Immature natural killer cell (primary cell): ENCODE measurements around the gene TTC39C. TPM values are rescaled to one million over a fixed set of nuclear protein-coding genes. Genes with fewer than 3 reads are reported as not detected.

ENCODE experiments used
- DNase-seq, 3 donors: peaks; one replicate each; pipeline ENCODE4 v3.0.0; 2022; ENCODE audit warnings: mixed read lengths in 1 of 3
- H3K27ac Mint-ChIP-seq, 6 donors: one replicate each; pipeline ENCODE4 v1.8.0; 2020; ENCODE audit warnings: mixed read lengths in 6 of 6, mild to moderate bottlenecking in 5 of 6, inconsistent platforms in 4 of 6, moderate library complexity in 3 of 6
- H3K27me3 Mint-ChIP-seq, 3 donors: one replicate each; pipeline ENCODE4 v1.8.0; 2020 to 2021; ENCODE audit warnings: low read depth in 3 of 3, mild to moderate bottlenecking in 3 of 3, mixed read lengths in 3 of 3, moderate library complexity in 3 of 3, inconsistent platforms in 1 of 3
- H3K36me3 Mint-ChIP-seq, 3 donors: one replicate each; pipeline ENCODE4 v1.8.0; 2020; ENCODE audit warnings: mixed read lengths in 3 of 3, inconsistent platforms in 2 of 3, mild to moderate bottlenecking in 2 of 3
- H3K4me1 Mint-ChIP-seq, 2 donors: one replicate each; pipeline ENCODE4 v1.8.0; 2020; ENCODE audit warnings: inconsistent platforms in 2 of 2, mild to moderate bottlenecking in 2 of 2, mixed read lengths in 2 of 2, moderate library complexity in 1 of 2
- H3K4me3 Mint-ChIP-seq, 5 donors: one replicate each; pipeline ENCODE4 v1.8.0; 2020; ENCODE audit warnings: mild to moderate bottlenecking in 5 of 5, mixed read lengths in 5 of 5, inconsistent platforms in 3 of 5, moderate library complexity in 3 of 5
- H3K9me3 Mint-ChIP-seq, 6 donors: one replicate each; pipeline ENCODE4 v1.8.0; 2020; ENCODE audit warnings: mild to moderate bottlenecking in 6 of 6, mixed read lengths in 6 of 6, inconsistent platforms in 4 of 6, moderate library complexity in 3 of 6
- polyA plus RNA-seq, 3 donors: library from polyadenylated mRNA; unstranded; fragments of 300-500 nt; fragmentation: Illumina TruSeq; gene quantifications; one replicate each; pipeline ENCODE4 v1.2.3, GENCODE V29; 2021

Gene TTC39C
- polyA plus RNA-seq, 3 donors from 2014 or later = 18.3 to 26.7 (median 25.0) TPM

DNA sequence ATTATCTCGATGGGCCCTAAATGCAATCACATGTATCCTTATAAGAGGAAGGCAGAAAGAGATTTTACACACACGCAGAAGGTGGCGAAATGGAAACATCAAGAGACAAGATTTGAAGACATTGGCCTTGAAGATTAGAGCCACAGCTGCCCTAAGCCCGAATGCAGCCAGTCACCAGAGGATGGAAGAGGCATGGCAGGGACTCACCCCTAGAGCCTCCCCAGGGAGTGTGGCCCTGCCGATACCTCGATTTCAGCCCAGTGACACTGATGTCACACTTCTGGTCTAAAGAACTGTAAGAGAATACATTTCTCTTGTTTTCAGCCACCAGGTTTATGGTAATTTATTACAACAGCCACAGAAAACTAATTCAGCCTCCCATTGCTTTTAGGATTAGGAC, 17.4 kb downstream of the TTC39C start:
- Mint-ChIP-seq H3K36me3 (peaks cover 0 to 3% (median 3%) of the 10 kb centered on the region in 3 donors), H3K9me3 (no peaks in the 10 kb centered on the region), H3K4me1 (peaks cover 57 to 83% of the 10 kb centered on the region in 2 donors), H3K4me3 (no peak overlapping the region), H3K27me3 (peaks cover 0 to 1% (median 0%) of the 10 kb centered on the region in 3 donors), H3K27ac (peak overlapping the region in 4 of 6 donors; percentile 0 to 52 (median 34))
- DNase-seq = no peak

DNA sequence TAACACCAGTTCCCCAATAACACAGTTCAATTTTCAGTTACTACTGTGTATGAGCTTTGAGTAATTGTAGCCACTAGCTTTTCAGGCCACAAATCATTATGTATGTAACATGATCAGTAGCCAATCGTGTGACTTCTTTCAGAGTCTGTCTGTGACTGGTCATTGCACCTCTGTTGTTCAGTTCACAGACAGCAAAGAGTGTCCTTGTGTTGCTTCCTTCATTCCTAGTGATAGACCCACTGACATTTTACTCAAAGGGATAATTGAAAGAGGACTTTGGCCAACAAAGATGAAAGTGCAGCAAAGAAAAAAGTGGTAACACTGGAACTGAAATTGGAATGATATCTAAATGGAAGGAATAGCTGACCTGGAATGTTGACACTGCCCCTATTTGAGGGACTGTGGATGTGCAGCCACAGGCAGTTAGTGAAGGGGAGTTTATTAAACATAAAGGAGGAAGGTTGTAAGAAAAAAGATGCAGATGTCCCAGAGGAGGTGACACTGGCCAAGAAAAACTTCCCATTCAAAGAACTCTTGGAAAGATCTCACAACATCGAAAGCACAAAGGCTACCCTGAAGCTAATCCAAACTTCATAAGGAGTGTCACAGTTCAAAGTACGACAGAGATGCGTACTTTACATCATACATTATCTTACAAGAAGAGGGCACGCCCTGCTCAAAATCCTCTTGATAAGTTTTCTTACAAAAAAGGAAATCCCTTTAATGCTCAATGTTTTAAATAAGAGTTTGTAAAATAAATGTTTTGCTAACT, 19.3 kb downstream of the TTC39C start:
- peaks cover 57 to 84% of the 10 kb centered on the region in 2 donors for H3K4me1 Mint-ChIP-seq
- H3K9me3 Mint-ChIP-seq = no peaks in the 10 kb centered on the region
- no peaks in the 10 kb centered on the region for H3K27me3 Mint-ChIP-seq
- H3K4me3 Mint-ChIP-seq = no peak overlapping the region
- peaks cover 0 to 3% (median 3%) of the 10 kb centered on the region in 3 donors for H3K36me3 Mint-ChIP-seq
- no peak for DNase-seq
- peak overlapping the region in 3 of 6 donors; percentile 24 to 73 (median 58) for H3K27ac Mint-ChIP-seq

DNA sequence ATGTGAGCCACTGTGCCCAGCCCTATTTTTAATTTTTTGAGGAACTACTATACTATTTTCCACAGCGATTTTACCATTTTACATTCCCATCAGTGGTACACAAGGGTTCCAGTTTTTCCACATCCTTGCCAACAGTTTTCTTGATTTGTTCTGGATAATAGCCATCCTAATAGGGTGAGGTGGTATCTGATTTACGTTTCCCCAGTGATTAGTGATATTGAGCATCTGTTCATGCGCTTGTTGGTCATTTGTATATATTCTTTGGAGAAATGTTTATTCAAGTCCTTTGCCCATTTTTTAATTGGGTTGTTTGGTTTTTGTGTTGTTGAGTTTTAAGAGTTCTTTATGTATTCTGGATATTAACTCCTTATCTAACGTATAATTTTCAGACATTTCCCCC, 20.8 kb downstream of the TTC39C start:
- peaks cover 0 to 3% (median 3%) of the 10 kb centered on the region in 3 donors for H3K36me3 Mint-ChIP-seq
- peak overlapping the region in 1 of 6 donors; percentile 2 for H3K27ac Mint-ChIP-seq

DNA sequence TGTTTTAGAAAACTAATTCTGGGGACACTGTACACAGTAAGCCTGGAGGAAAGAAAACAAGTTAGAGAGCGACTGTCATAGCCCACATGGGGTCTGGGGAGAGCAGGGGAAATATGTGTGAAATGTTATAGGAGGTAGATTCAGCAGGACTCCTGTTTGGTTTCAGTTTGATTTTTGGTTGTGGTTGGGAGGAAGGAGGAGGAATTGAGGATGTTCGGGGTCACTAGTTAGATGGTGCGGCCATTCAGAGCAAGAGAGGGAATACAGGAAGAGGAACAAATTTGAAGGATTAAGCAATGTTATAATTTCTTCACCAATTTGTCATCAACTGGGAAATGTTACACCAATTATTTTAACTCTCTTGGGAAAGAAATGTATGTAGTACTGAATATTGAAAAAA, 25.1 kb downstream of the TTC39C start:
- H3K27ac Mint-ChIP-seq = peak overlapping the region in 5 of 6 donors; percentile 5 to 71 (median 23)
- peak overlapping the region in 4 of 5 donors; percentile 1 to 29 (median 22) for H3K4me3 Mint-ChIP-seq
- H3K36me3 Mint-ChIP-seq = peaks cover 0 to 4% (median under 1%) of the 10 kb centered on the region in 3 donors
- H3K9me3 Mint-ChIP-seq = no peaks in the 10 kb centered on the region
- peaks cover 69 to 96% of the 10 kb centered on the region in 2 donors for H3K4me1 Mint-ChIP-seq
- peaks cover 0 to 3% (median 2%) of the 10 kb centered on the region in 3 donors for H3K27me3 Mint-ChIP-seq
- no peak for DNase-seq

More for the DNA sequence above, 20.8 kb downstream of the TTC39C start:
- Mint-ChIP-seq H3K4me3 (no peak overlapping the region), H3K9me3 (no peaks in the 10 kb centered on the region), H3K4me1 (peaks cover 60 to 87% of the 10 kb centered on the region in 2 donors), H3K27me3 (no peaks in the 10 kb centered on the region)
- no peak for DNase-seq

DNA sequence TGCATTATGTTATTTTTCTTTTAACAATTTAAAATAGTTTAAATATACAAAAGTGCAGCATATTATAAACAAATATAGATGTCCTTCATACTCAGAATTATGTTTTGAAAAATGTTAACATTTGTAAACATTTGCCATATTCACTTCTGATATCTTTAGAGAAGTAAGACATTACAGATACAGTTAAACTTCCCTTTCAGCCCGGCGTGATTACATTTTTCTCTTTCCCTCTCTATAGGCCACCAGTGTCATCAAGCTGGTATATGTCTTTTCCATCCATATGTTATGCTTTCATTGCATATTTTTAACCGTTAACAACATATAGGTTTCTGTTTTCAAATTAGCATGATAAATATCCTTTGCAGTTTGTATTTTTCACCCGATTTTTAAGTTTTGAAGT, 27.1 kb downstream of the TTC39C start:
- H3K4me3 Mint-ChIP-seq = no peak overlapping the region

DNA sequence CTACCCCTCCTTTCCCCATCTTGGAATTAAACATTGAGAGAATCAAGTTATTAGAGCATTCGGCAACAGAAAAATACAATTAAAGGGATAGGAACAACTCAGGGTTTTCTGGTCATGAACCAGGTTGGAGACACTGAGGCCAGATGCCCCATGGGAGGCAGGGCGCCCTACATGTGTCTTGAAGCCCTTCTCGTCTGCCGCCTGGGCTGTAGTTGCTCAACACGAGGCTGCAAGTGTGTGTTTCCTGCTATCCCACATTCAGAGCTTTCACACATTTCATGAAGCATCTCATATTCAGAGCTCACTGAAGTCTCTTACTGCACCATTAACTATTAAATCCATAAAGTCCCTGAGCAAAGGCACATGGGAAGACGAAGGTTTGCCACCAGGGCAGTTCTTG, 28.8 kb downstream of the TTC39C start:
- Mint-ChIP-seq H3K4me3 (peak overlapping the region in 1 of 5 donors; percentile 20), H3K36me3 (peaks cover 0 to 4% (median 0%) of the 10 kb centered on the region in 3 donors)

More for the DNA sequence above, 27.1 kb downstream of the TTC39C start:
- Mint-ChIP-seq H3K4me1 (peaks cover 62 to 79% of the 10 kb centered on the region in 2 donors), H3K9me3 (no peaks in the 10 kb centered on the region), H3K27me3 (peaks cover 0 to 3% (median 2%) of the 10 kb centered on the region in 3 donors), H3K36me3 (peaks cover 0 to 4% (median 0%) of the 10 kb centered on the region in 3 donors), H3K27ac (no peak overlapping the region)
- DNase-seq = no peak

DNA sequence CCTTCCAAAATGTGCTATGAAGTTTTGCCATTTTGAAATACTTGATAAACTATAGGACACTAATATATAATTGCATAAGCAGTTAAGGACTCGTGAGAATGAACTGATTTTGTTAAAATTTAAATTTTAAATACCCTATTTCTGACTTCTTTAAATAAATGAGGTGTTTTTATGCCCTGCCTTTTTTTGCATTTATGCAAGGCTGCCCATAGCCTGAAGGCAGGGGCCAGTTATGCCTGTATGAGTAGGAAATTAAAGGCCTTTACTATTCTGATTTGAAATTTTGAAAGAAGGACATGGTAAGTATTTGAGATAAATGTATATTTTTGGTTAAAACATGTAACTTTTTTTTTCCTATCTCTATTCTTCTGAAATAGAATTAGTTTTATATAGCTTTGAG, 33.7 kb downstream of the TTC39C start:
- DNase-seq = no peak
- Mint-ChIP-seq H3K36me3 (peaks cover 0 to 4% (median 0%) of the 10 kb centered on the region in 3 donors), H3K4me3 (no peak overlapping the region), H3K27me3 (peaks cover 0 to 3% (median 3%) of the 10 kb centered on the region in 3 donors), H3K4me1 (peaks cover 51 to 71% of the 10 kb centered on the region in 2 donors), H3K27ac (no peak overlapping the region), H3K9me3 (no peaks in the 10 kb centered on the region)

More for the DNA sequence above, 28.8 kb downstream of the TTC39C start:
- DNase-seq = no peak
- peak overlapping the region in 4 of 6 donors; percentile 14 to 78 (median 31) for H3K27ac Mint-ChIP-seq
- H3K9me3 Mint-ChIP-seq = no peaks in the 10 kb centered on the region
- peaks cover 0 to 3% (median 2%) of the 10 kb centered on the region in 3 donors for H3K27me3 Mint-ChIP-seq
- H3K4me1 Mint-ChIP-seq = peaks cover 54 to 75% of the 10 kb centered on the region in 2 donors

DNA sequence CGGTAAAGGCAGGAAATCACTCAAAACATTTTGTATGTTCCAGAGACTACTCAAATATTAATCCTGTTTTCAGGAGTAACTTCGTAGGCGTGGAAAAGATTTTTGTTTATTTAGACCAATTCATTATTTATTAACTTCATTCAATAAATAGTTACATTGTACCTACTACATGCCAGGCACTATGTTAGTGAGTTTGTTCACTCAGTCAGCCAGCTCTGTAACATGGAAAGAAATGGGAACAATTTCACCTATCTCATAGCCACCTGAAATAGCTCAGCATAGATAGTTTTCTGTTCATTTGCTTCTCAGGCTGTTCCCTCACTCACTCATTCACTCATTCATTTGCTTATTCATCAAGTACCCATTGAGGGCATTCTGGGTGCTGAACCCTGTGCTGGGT, 34.6 kb downstream of the TTC39C start:
- H3K4me3 Mint-ChIP-seq = no peak overlapping the region
- peaks cover 51 to 71% of the 10 kb centered on the region in 2 donors for H3K4me1 Mint-ChIP-seq
- H3K36me3 Mint-ChIP-seq = peaks cover 0 to 4% (median 0%) of the 10 kb centered on the region in 3 donors
- no peak overlapping the region for H3K27ac Mint-ChIP-seq
- DNase-seq = no peak
- peaks cover 0 to 3% (median 2%) of the 10 kb centered on the region in 3 donors for H3K27me3 Mint-ChIP-seq
- H3K9me3 Mint-ChIP-seq = no peaks in the 10 kb centered on the region

DNA sequence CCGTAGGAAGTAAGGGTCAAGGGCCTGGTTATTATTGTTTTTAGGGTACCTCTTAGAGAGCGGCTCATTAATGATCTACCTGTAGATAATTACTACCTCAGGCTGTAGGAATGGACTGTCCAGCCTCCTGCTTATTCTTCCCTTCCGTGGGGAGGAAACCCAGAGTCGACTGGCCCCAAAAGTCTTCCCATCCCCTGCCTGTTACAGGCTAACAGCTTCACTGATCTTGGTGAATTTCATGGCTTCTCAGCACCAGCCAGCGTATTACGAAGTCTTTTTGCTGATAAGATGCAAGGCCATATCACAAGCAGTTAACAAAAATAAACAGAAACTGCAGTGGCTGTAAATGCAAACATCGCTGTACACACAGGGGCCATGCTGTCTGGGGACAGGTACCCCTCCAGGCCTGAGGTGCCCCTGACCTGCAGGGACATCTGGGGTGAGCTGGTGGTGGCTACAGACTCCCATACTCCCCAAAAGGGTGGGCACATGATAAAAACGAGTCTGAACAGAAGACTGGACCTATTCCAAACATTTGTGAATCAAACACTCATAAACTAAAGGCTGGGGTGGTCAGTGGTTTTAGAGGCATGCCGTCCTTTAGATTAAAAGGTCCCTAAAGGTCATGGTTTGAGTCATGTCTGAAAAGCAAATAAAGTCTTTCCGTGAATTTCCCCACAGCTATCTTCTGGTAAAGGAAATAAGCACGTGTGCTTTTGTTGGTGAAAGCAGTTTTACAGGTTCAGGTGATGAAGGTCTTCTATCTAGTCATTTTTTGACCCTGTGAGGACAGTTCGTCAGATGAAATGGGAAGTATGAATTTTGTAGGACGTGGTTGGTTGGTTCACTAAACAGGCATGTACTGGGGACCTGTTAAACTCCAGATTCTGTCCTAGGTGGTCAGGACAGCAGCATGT, 36.7 kb downstream of the TTC39C start:
- no peak for DNase-seq

DNA sequence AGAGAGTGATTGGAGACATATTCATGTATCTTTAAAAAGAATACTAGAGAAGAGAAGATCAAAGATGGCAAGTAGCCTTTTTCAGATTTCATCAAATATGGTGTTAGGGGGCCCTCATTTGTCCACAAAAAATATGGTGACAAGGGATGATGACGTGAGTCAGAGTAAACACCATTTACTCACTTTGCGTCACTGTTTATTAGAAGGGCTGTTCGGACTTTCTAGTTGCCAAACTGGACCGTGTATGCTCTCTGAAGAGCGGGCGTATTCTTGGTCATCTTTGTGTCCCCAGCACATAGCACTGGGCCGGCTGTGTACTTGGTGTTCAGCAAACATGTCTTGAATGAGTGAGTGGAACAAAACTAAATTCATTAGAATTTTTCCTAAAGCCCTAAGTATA, 37.5 kb downstream of the TTC39C start:
- no peak for DNase-seq
- Mint-ChIP-seq H3K27me3 (peaks cover 0 to 2% (median 0%) of the 10 kb centered on the region in 3 donors), H3K27ac (peak overlapping the region in 3 of 6 donors; percentile 22 to 62 (median 51)), H3K4me1 (peaks cover 73 to 93% of the 10 kb centered on the region in 2 donors), H3K36me3 (no peaks in the 10 kb centered on the region), H3K9me3 (no peaks in the 10 kb centered on the region), H3K4me3 (no peak overlapping the region)

More for the DNA sequence above, 36.7 kb downstream of the TTC39C start:
- Mint-ChIP-seq H3K9me3 (no peaks in the 10 kb centered on the region), H3K4me1 (peaks cover 66 to 86% of the 10 kb centered on the region in 2 donors), H3K36me3 (no peaks in the 10 kb centered on the region), H3K27ac (peak overlapping the region in 3 of 6 donors; percentile 22 to 62 (median 53)), H3K4me3 (no peak overlapping the region), H3K27me3 (peaks cover 0 to 2% (median 0%) of the 10 kb centered on the region in 3 donors)

DNA sequence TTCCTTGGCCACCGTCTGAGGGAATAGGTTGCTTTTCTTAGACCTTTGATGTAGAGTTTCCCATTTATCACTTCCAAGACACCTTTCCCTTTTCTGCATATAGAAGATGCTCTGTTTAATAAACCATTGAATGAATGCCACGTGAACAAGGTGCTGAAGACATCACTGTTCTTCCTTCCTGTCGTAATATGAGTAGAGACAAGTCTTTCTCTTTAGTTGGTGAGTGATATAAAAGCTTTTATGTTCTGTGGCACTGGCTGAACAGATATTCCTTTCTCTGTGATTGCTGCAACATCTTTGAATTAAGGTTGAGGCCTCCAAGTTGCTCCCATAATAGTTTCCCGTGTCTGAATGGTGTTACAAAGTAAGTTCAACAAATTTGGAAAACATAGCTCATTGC, 38.7 kb downstream of the TTC39C start:
- DNase-seq = no peak
- peak overlapping the region in 1 of 5 donors; percentile 33 for H3K4me3 Mint-ChIP-seq
- no peaks in the 10 kb centered on the region for H3K9me3 Mint-ChIP-seq

DNA sequence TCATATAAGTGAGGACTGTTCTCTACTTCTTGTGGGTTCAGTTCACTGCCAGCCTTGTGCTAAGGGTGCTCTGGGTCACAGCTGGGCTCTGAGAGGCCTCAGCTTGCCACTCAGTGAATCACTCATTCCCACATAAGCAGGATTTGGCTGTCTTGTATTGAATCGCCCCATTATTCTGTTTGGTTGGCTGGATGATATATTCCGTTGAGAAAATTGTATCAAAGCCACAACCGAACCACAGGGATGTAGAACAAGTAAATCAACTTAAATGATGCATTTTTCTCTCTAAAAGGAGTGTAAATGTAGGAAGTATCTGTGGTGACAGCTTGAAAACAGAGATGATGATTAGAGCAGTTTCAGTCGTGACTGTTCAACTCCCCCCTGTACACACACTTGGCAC, 39.6 kb downstream of the TTC39C start:
- peaks cover 70 to 88% of the 10 kb centered on the region in 2 donors for H3K4me1 Mint-ChIP-seq
- H3K9me3 Mint-ChIP-seq = no peaks in the 10 kb centered on the region
- peaks cover 0 to 2% (median 0%) of the 10 kb centered on the region in 3 donors for H3K27me3 Mint-ChIP-seq
- peaks cover 0 to 5% (median 3%) of the 10 kb centered on the region in 3 donors for H3K36me3 Mint-ChIP-seq
- H3K4me3 Mint-ChIP-seq = peak overlapping the region in 1 of 5 donors; percentile 31
- H3K27ac Mint-ChIP-seq = peak overlapping the region in 5 of 6 donors; percentile 64 to 81 (median 75)
- peak in 1 of 3 donors; percentile 6 for DNase-seq

More for the DNA sequence above, 38.7 kb downstream of the TTC39C start:
- Mint-ChIP-seq H3K36me3 (peaks cover 0 to 5% (median 3%) of the 10 kb centered on the region in 3 donors), H3K4me1 (peaks cover 73 to 96% of the 10 kb centered on the region in 2 donors), H3K27me3 (peaks cover 0 to 2% (median 0%) of the 10 kb centered on the region in 3 donors), H3K27ac (peak overlapping the region in 5 of 6 donors; percentile 12 to 77 (median 66))
